ENCODE measurements around the gene SURF2.
"Not testable (repeated sequence)": the region's sequence is repeated elsewhere in the genome, so short reads cannot be mapped to it uniquely, and the experiment has no call there.

The SURF2 gene

GRCh38 chr9:133377280-133377679 is 20.9 kb downstream of the SURF2 start:
- not testable (repeated sequence) for DNase-seq (ENCODE audit: low spot score)

- no peak for DNase-seq (ENCODE audit: low spot score)
Observed at GRCh38 chr9:133377721-133378216, 21.4 kb downstream of the SURF2 start.

GRCh38 chr9:133378408-133378962 is 22.1 kb downstream of the SURF2 start:
- no peak for DNase-seq (ENCODE audit: low spot score)

- no peak for DNase-seq (ENCODE audit: low spot score)
Observed at GRCh38 chr9:133379153-133380086, 23.1 kb downstream of the SURF2 start.

GRCh38 chr9:133380734-133381133 is 24.4 kb downstream of the SURF2 start:
- no peak for DNase-seq (ENCODE audit: low spot score)

GRCh38 chr9:133382507-133383141 is 26.3 kb downstream of the SURF2 start:
- DNase-seq (ENCODE audit: low spot score): no peak

GRCh38 chr9:133383438-133383837 is 27.1 kb downstream of the SURF2 start:
- DNase-seq (ENCODE audit: low spot score): no peak

- no peak for DNase-seq (ENCODE audit: low spot score)
Observed at GRCh38 chr9:133384736-133385321, 28.5 kb downstream of the SURF2 start.

GRCh38 chr9:133385452-133385851 is 29.1 kb downstream of the SURF2 start:
- DNase-seq (ENCODE audit: low spot score): no peak

- no peak for DNase-seq (ENCODE audit: low spot score)
Observed at GRCh38 chr9:133386338-133386737, 30.0 kb downstream of the SURF2 start.

- DNase-seq (ENCODE audit: low spot score): no peak
Observed at GRCh38 chr9:133387680-133388079, 31.3 kb downstream of the SURF2 start.

GRCh38 chr9:133389025-133389557 is 32.7 kb downstream of the SURF2 start:
- no peak for DNase-seq (ENCODE audit: low spot score)

GRCh38 chr9:133389562-133389961 is 33.2 kb downstream of the SURF2 start:
- DNase-seq (ENCODE audit: low spot score): no peak

GRCh38 chr9:133390713-133391112 is 34.4 kb downstream of the SURF2 start:
- DNase-seq (ENCODE audit: low spot score): no peak

GRCh38 chr9:133391449-133391848 is 35.1 kb downstream of the SURF2 start:
- DNase-seq (ENCODE audit: low spot score): not testable (repeated sequence)

GRCh38 chr9:133392308-133392707 is 36.0 kb downstream of the SURF2 start:
- not testable (repeated sequence) for DNase-seq (ENCODE audit: low spot score)

- DNase-seq (ENCODE audit: low spot score): no peak
Observed at GRCh38 chr9:133393399-133393798, 37.0 kb downstream of the SURF2 start.

- no peak for DNase-seq (ENCODE audit: low spot score)
Observed at GRCh38 chr9:133394687-133395271, 38.4 kb downstream of the SURF2 start.

- DNase-seq (ENCODE audit: low spot score): peak; percentile 44
Observed at GRCh38 chr9:133396952-133397351, 40.6 kb downstream of the SURF2 start.

- DNase-seq (ENCODE audit: low spot score): no peak
Observed at GRCh38 chr9:133397370-133397769, 41.0 kb downstream of the SURF2 start.

GRCh38 chr9:133397895-133398294 is 41.5 kb downstream of the SURF2 start:
- no peak for DNase-seq (ENCODE audit: low spot score)

GRCh38 chr9:133400292-133400691 is 43.9 kb downstream of the SURF2 start:
- DNase-seq (ENCODE audit: low spot score): no peak
